ENCODE measurements around the gene CMTM3.
"Not testable (repeated sequence)": the region's sequence is repeated elsewhere in the genome, so short reads cannot be mapped to it uniquely, and the experiment has no call there.

Gene CMTM3

DNA sequence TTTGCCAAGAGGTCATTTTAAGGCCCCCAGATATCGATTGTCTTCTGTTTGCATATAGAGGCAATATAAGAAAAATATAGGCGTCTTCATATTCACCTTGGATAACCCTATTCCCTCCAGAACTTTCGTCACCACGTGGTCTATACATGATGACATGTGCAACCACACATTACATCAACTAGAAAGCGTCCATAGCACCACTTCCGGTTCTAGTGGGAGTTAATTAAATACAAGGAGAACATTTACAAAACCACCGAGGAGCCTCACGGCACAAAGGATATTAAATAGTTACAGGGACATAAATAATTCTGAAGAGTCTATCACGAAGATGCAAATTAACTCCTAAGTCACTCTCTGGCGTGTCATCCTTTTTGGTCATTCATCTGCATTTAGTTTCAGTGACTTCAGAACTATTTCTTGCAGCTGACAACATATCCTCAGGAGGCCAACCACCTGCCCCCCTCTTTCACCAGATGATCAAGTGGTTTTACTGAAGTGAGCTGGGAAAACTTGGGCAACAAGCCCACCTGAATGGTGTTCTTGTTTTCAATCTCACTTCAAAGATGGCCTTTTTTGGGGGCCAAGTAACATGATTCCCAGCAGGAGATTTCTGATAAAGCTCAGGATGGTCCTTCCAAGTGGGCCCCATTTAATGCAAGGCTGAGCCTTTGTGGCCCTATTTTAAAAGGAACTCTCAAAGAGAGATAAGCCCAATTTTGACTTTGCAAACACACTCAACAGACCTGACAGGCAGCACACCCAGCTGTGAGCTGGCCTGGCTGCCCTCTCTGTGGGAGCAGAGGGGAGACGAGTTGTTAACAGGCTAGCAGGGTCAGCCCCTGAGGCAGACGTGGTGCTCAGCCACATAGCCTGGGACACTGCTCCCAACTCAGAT is 15.3 kb downstream of the CMTM3 start:
- no peak for DNase-seq (ENCODE audit: extremely low spot score)
- POLR2A ChIA-PET = no interaction called here
- TF ChIP-seq, protein P1, sequence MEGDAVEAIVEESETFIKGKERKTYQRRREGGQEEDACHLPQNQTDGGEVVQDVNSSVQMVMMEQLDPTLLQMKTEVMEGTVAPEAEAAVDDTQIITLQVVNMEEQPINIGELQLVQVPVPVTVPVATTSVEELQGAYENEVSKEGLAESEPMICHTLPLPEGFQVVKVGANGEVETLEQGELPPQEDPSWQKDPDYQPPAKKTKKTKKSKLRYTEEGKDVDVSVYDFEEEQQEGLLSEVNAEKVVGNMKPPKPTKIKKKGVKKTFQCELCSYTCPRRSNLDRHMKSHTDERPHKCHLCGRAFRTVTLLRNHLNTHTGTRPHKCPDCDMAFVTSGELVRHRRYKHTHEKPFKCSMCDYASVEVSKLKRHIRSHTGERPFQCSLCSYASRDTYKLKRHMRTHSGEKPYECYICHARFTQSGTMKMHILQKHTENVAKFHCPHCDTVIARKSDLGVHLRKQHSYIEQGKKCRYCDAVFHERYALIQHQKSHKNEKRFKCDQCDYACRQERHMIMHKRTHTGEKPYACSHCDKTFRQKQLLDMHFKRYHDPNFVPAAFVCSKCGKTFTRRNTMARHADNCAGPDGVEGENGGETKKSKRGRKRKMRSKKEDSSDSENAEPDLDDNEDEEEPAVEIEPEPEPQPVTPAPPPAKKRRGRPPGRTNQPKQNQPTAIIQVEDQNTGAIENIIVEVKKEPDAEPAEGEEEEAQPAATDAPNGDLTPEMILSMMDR (IDR thresholded peaks at IDR 0.05; ENCODE audit: control extremely low read depth, extremely low read depth, low read depth, missing control alignments) = no peak
- CTCF ChIA-PET = interaction anchor here (0.7 to 4.5 kb wide), 7 partner anchors 11 to 254 kb away, joined by 3 to 38 read pairs (median 3); no protein-coding TSS in a partner anchor

DNA sequence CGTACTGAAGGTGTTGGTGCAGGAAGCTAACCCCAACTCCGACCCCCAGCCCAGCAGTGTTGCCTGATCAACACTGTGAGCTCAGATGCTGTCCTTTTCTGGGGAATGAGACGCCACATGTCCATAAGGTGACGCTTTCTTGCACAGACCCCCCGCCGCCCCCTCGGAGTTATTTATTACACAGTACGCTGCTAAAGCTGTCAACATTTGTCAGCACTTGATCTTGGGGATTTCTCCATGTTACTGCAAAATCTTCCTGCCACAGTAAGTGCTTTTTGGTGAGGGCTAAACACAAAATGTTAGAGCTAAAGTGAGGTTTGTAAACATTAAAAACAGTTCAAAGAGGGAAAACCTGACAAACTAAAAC is 15.9 kb downstream of the CMTM3 start:
- DNase-seq (ENCODE audit: extremely low spot score) = no peak
- TF ChIP-seq, protein P1 (IDR thresholded peaks at IDR 0.05; ENCODE audit: control extremely low read depth, extremely low read depth, low read depth, missing control alignments) = no peak
- CTCF ChIA-PET = interaction anchor here (0.7 to 4.5 kb wide), 6 partner anchors 12 to 31 kb away, joined by 3 to 38 read pairs (median 3); no protein-coding TSS in a partner anchor
- POLR2A ChIA-PET = no interaction called here

DNA sequence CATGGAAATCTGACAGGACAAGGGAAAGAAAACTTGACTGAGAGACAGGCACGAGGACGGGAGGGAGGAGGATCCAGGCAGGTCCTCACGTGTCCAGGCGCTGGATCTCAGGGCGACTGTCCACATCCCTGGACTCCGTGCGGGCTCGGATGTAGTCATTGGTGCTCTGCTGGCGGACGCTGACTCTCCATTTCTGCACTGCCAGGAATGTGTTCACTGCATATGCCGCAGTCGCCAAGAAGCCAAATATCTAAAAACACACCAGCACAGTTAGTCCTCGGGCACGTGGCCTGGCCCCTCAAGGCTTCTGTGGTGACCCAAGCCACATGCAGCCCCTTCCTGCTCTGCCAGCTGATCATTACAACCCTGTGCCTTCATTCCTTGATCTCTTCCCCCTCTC is 17.5 kb downstream of the CMTM3 start:
- CTCF ChIA-PET = interaction anchor here (2.0 kb wide), 1 partner anchor 29 kb away, joined by 6 read pairs; no protein-coding TSS in a partner anchor
- TF ChIP-seq, protein P1 (IDR thresholded peaks at IDR 0.05; ENCODE audit: control extremely low read depth, extremely low read depth, low read depth, missing control alignments) = no peak

DNA sequence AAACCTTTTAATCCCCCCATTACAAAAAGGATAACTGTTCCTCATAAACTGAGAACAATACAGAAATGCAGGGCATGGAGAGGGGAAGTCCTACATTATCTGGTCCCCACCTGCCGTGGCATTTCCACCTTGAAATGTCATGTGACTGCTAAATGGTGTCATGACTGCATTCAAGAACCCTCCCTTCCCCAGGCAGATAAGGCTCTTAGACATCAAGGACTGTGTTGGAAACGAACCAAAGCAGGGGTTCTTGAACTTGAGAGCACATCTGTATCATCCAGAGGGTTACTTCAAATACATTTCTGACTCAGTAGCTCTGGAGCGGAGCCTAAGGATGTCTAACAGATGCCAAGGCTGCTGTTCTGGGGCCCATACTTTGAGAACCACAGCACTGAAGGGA is 18.4 kb downstream of the CMTM3 start:
- ChIA-PET POLR2A (no interaction called here), CTCF (interaction anchor here (2.0 kb wide), 1 partner anchor 28 kb away, joined by 6 read pairs; no protein-coding TSS in a partner anchor)
- TF ChIP-seq, protein P1 (IDR thresholded peaks at IDR 0.05; ENCODE audit: control extremely low read depth, extremely low read depth, low read depth, missing control alignments) = no peak
- no peak for DNase-seq (ENCODE audit: extremely low spot score)

More for the DNA sequence above, 17.5 kb downstream of the CMTM3 start:
- POLR2A ChIA-PET = no interaction called here
- DNase-seq (ENCODE audit: extremely low spot score) = no peak

DNA sequence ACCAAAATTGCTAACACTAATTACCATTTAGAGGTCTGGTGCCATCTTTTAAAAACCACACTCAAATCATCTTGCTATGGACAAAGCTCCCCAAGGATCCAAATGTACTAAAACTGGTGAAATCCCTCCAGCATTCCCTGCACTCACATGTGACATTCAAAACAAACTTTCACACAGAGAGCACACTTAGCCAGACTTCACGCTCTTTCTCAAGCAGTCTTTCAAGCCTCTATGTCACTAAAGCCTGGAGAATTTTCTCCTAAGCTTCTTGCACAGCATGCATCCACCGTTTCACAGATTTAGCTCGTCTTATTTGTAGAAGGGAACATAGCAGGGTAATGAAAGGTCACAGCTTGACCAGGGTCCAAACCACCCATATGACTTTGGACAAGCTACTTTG is 19.3 kb downstream of the CMTM3 start:
- no peak for DNase-seq (ENCODE audit: extremely low spot score)
- TF ChIP-seq, protein P1 (IDR thresholded peaks at IDR 0.05; ENCODE audit: control extremely low read depth, extremely low read depth, low read depth, missing control alignments) = no peak
- POLR2A ChIA-PET = no interaction called here
- CTCF ChIA-PET = interaction anchor here (0.7 to 2.1 kb wide), 6 partner anchors 12 to 217 kb away, joined by 3 to 7 read pairs (median 4); partner anchors contain the start of gene CMTM3

DNA sequence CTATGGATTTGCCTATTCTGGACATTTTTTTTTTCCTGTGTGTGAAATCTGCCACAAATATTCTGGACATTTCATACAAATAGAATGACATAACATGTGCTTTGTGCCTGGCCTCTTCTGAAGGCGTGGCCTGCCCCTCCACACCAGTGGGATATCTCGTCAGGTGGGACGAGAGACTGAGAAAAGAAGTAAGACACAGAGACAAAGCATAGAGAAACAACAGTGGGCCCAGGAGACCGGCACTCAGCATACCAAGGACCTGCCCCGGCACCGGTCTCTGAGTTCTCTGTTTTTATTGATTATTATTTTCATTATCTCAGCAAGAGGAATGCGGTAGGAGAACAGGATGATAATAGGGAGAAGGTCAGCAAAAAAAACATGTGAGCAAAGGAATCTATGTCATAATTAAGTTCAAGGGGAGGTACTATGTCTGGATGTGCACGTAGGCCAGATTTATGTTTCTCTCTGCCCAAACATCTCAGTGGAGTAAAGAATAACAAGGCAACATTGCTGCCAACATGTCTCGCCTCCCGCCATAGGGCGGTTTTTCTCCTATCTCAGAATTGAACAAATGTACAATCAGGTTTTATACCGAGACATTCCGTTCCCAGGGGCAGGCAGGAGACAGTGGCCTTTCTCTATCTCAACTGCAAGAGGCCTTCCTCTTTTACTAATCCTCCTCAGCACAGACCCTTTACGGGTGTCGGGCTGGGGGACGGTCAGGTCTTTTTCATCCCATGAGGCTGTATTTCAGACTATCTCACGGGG is 23.3 kb downstream of the CMTM3 start:
- DNase-seq (ENCODE audit: extremely low spot score); POLR2A ChIA-PET; CTCF ChIA-PET: not testable (repeated sequence)

All from GM10248 (cell line).